CD4-positive, alpha-beta memory T cell (primary cell): ENCODE results near the gene ASB3. TPM values are rescaled to one million over a fixed set of nuclear protein-coding genes. Genes with fewer than 3 reads are reported as not detected.
A peak's percentile ranks its signal among the peaks of the same experiment; 100 is the strongest.

Experiments used
- CTCF ChIA-PET: fragments of 350-600 bp; sonication (Branson Sonifier 250); formaldehyde crosslinking; loops from one replicate; lab custom pipeline; 2021; ENCODE audit warnings: inconsistent platforms; ENCODE audit not compliant: partially characterized antibody; lab: Charles Lee
- POLR2A ChIA-PET: fragments of 350-600 bp; sonication (Branson Sonifier 250); formaldehyde crosslinking; loops from one replicate; lab custom pipeline; 2021; ENCODE audit not compliant: partially characterized antibody; lab: Charles Lee
- DNase-seq, 5 donors: peaks; one replicate each; pipeline versions ENCODE4 v3.0.0 to v3.0.0-alpha.2; 2020 to 2022; ENCODE audit warnings: mixed read lengths in 1 of 5
- H3K27ac ChIP-seq: one replicate; pipeline ENCODE4 v1.7.0; 2013; ENCODE audit warnings: low read depth, low read length
- H3K27me3 ChIP-seq: 2 replicates; pipeline ENCODE4 v1.7.0; 2013; ENCODE audit warnings: mild to moderate bottlenecking, low read length, moderate library complexity; ENCODE audit not compliant: insufficient read depth
- H3K36me3 ChIP-seq: 2 replicates; pipeline ENCODE4 v1.7.0; 2013; ENCODE audit warnings: mild to moderate bottlenecking, low read length, moderate library complexity; ENCODE audit not compliant: insufficient read depth
- H3K4me1 ChIP-seq: 2 replicates; pipeline ENCODE4 v1.7.0; 2013; ENCODE audit warnings: mild to moderate bottlenecking, low read length, moderate library complexity; ENCODE audit not compliant: insufficient read depth
- H3K4me3 ChIP-seq, 2 donors: one replicate each; pipeline ENCODE4 v1.7.0; 2013; ENCODE audit warnings: low read length in 2 of 2, mild to moderate bottlenecking in 1 of 2
- H3K9me3 ChIP-seq, 2 donors: one replicate each; pipeline ENCODE4 v1.7.0; 2013; ENCODE audit warnings: low read length in 2 of 2, control low read depth in 1 of 2; ENCODE audit not compliant: control insufficient read depth in 1 of 2
- H3K27ac Mint-ChIP-seq, 7 donors: one replicate each; pipeline ENCODE4 v1.8.0; 2020 to 2021; ENCODE audit warnings: mixed read lengths in 7 of 7, mild to moderate bottlenecking in 6 of 7, inconsistent platforms in 3 of 7, moderate library complexity in 3 of 7
- H3K27me3 Mint-ChIP-seq, 2 donors: one replicate each; pipeline ENCODE4 v1.8.0; 2020 to 2021; ENCODE audit warnings: mixed read lengths in 2 of 2
- H3K36me3 Mint-ChIP-seq, 2 donors: one replicate each; pipeline ENCODE4 v1.8.0; 2020 to 2021; ENCODE audit warnings: mixed read lengths in 2 of 2, inconsistent platforms in 1 of 2, mild to moderate bottlenecking in 1 of 2
- H3K4me1 Mint-ChIP-seq, 4 donors: one replicate each; pipeline ENCODE4 v1.8.0; 2020 to 2021; ENCODE audit warnings: mixed read lengths in 4 of 4, mild to moderate bottlenecking in 1 of 4
- H3K4me3 Mint-ChIP-seq, 8 donors: one replicate each; pipeline ENCODE4 v1.8.0; 2020 to 2021; ENCODE audit warnings: mixed read lengths in 8 of 8, mild to moderate bottlenecking in 7 of 8, moderate library complexity in 6 of 8, inconsistent platforms in 3 of 8
- H3K9me3 Mint-ChIP-seq, 8 donors: one replicate each; pipeline ENCODE4 v1.8.0; 2020 to 2021; ENCODE audit warnings: mixed read lengths in 8 of 8, mild to moderate bottlenecking in 5 of 8, inconsistent platforms in 3 of 8, moderate library complexity in 1 of 8
- intact Hi-C: fragments of 100-400 bp; cut with micrococcal nuclease; formaldehyde crosslinking; loops from one replicate; pipeline ENCODE4 v1.15.1; 2023
- polyA plus RNA-seq, 2 donors: library from polyadenylated mRNA; unstranded; fragments of 300-500 nt; fragmentation: Illumina TruSeq; gene quantifications; one replicate each; pipeline ENCODE4 v1.2.3, GENCODE V29; 2021
- total RNA-seq, 2 experiments: library from RNA; stranded (reverse); gene quantifications; one replicate each; pipeline ENCODE4 v1.2.3, GENCODE V29; 2021

ASB3 gene
- total and polyA plus RNA-seq, 4 experiments from 2014 or later: 18.1 to 43.5 (median 34.6) TPM

DNA sequence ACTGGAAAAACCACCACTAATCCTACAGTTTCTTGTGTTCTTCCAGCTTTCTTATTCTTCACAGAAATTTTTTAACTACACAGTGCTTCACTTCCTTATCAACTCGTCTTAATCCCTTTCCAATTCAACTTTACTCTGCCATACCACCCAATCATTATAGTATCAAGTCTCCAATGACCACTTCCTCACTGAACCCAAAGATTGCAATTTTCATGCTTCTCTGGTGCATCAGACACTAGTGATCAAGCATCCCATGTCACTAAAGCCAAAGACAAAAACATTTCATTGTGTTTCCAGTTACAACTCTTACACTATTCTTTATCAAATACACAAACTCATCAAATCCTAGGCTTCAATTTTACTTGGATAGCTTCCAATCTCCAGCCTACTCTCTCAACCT lies 9.6 kb downstream of the ASB3 start:
- no peaks in the 10 kb centered on the region for H3K27me3 Mint-ChIP-seq
- ChIA-PET CTCF (interaction anchor here (0.7 kb wide), 1 partner anchor 26 kb away, joined by 3 read pairs; no protein-coding TSS in a partner anchor), POLR2A (interaction anchor here (1.5 kb wide), 1 partner anchor 9 kb away, joined by 8 read pairs; the partner anchor contains the start of gene CHAC2)
- H3K9me3 Mint-ChIP-seq: no peaks in the 10 kb centered on the region
- peaks cover 17 to 33% (median 25%) of the 10 kb centered on the region in 4 donors for H3K4me1 Mint-ChIP-seq
- Histone ChIP-seq H3K27ac (no peak overlapping the region), H3K4me1 (peaks cover 7% of the 10 kb centered on the region), H3K4me3 (no peak overlapping the region), H3K27me3 (no peaks in the 10 kb centered on the region), H3K36me3 (no peaks in the 10 kb centered on the region), H3K9me3 (no peaks in the 10 kb centered on the region)
- DNase-seq: no peak
- H3K27ac Mint-ChIP-seq: peak overlapping the region in 5 of 7 donors; percentile 0 to 80 (median 60)
- H3K36me3 Mint-ChIP-seq: peaks cover 32 to 36% of the 10 kb centered on the region in 2 donors
- H3K4me3 Mint-ChIP-seq: no peak overlapping the region
- intact Hi-C loops: no loop called here

- Histone ChIP-seq H3K4me3 (no peak overlapping the region), H3K9me3 (no peaks in the 10 kb centered on the region), H3K27ac (no peak overlapping the region), H3K27me3 (no peaks in the 10 kb centered on the region), H3K4me1 (peaks cover 17% of the 10 kb centered on the region), H3K36me3 (no peaks in the 10 kb centered on the region)
- H3K4me3 Mint-ChIP-seq: no peak overlapping the region
- H3K36me3 Mint-ChIP-seq: peaks cover 8 to 23% of the 10 kb centered on the region in 2 donors
- intact Hi-C loops: no loop called here
- H3K9me3 Mint-ChIP-seq: no peaks in the 10 kb centered on the region
- ChIA-PET POLR2A (no interaction called here), CTCF (interaction anchor here (0.7 kb wide), 1 partner anchor 135 kb away, joined by 4 read pairs; no protein-coding TSS in a partner anchor)
- H3K4me1 Mint-ChIP-seq: peaks cover 14 to 36% (median 24%) of the 10 kb centered on the region in 4 donors
- H3K27ac Mint-ChIP-seq: peak overlapping the region in 2 of 7 donors; percentile 2 to 22
- H3K27me3 Mint-ChIP-seq: no peaks in the 10 kb centered on the region
- DNase-seq: no peak
Measured at GRCh38 chr2:53770264-53770663, 16.5 kb downstream of the ASB3 start.

DNA sequence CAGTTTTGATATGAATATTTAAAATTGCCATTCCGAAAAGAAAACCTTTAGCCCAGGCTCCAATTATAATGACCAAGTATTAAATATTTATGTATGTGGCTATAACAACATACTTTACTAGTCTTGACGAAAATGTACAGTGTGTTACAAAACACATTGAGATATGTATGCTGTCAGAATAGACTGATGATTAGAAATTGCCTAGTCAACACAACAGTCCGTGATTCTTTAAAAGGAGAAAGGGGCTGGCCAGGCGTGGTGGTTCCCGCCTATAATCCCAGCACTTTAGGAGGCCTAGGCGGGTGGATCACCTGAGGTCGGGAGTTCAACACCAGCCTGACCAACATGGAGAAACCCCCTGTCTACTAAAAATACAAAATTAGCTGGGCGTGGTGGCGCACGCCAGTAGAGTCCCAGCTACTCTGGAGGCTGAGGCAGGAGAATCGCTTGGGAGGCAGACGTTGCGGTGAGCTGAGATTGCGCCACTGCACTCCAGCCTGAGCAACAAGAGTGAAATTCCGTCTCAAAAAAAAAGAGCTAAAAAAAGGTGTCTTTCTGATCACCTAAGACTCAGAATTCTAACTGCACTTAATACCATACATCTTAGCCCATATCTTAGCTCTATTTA lies 17.3 kb downstream of the ASB3 start:
- peaks cover 17% of the 10 kb centered on the region for H3K4me1 ChIP-seq
- H3K27me3 ChIP-seq: no peaks in the 10 kb centered on the region
- Mint-ChIP-seq H3K36me3 (peaks cover 8 to 24% of the 10 kb centered on the region in 2 donors), H3K27ac (peak overlapping the region in 1 of 7 donors; percentile 2), H3K9me3 (no peaks in the 10 kb centered on the region), H3K4me3 (peak overlapping the region in 1 of 8 donors; percentile 2), H3K27me3 (no peaks in the 10 kb centered on the region), H3K4me1 (peaks cover 14 to 36% (median 24%) of the 10 kb centered on the region in 4 donors)
- ChIA-PET CTCF (no interaction called here), POLR2A (interaction anchor here (1.0 to 3.8 kb wide), 2 partner anchors 16 to 24 kb away, joined by 3 to 66 read pairs; partner anchors contain the start of genes ASB3 and ERLEC1)
- DNase-seq: no peak
- H3K9me3 ChIP-seq: no peaks in the 10 kb centered on the region
- no peaks in the 10 kb centered on the region for H3K36me3 ChIP-seq
- intact Hi-C loops: loop anchor here (5.0 kb wide), 1 partner anchor 953 kb away; the partner anchor contains the start of gene EML6
- no peak overlapping the region for H3K27ac ChIP-seq
- no peak overlapping the region for H3K4me3 ChIP-seq

- H3K36me3 Mint-ChIP-seq: peaks cover 13 to 25% of the 10 kb centered on the region in 2 donors
- H3K27me3 ChIP-seq: no peaks in the 10 kb centered on the region
- peak overlapping the region; percentile 90 to 97 (median 94) for H3K4me3 Mint-ChIP-seq
- H3K27me3 Mint-ChIP-seq: no peaks in the 10 kb centered on the region
- H3K27ac Mint-ChIP-seq: peak overlapping the region; percentile 89 to 98 (median 96)
- H3K9me3 ChIP-seq: no peaks in the 10 kb centered on the region
- no peaks in the 10 kb centered on the region for H3K9me3 Mint-ChIP-seq
- intact Hi-C loops: loop anchor here (1.0 to 5.0 kb wide), 2 partner anchors 18 to 954 kb away; partner anchors contain the start of genes ASB3 and EML6
- H3K4me3 ChIP-seq: peak overlapping the region; percentile 59 to 61
- H3K4me1 ChIP-seq: peaks cover 17% of the 10 kb centered on the region
- peaks cover 11 to 31% (median 20%) of the 10 kb centered on the region in 4 donors for H3K4me1 Mint-ChIP-seq
- ChIA-PET CTCF (interaction anchor here (0.6 to 1.9 kb wide), 8 partner anchors 12 to 1950 kb away, joined by 3 to 7 read pairs (median 4); no protein-coding TSS in a partner anchor), POLR2A (interaction anchor here (1.1 to 3.8 kb wide), 5 partner anchors 8 to 1849 kb away, joined by 3 to 66 read pairs (median 6); partner anchors contain the start of genes ASB3, ERLEC1, PPP4R3B and PSME4)
- DNase-seq: no peak
- peaks cover 3% of the 10 kb centered on the region for H3K36me3 ChIP-seq
- peak overlapping the region; percentile 82 for H3K27ac ChIP-seq
Measured at GRCh38 chr2:53768242-53768542, 18.6 kb downstream of the ASB3 start.

- intact Hi-C loops: loop anchor here (1.0 to 5.0 kb wide), 2 partner anchors 19 to 955 kb away; partner anchors contain the start of genes ASB3 and EML6
- peak within 1 kb of the TSS; percentile 59 to 61 for H3K4me3 ChIP-seq
- peaks cover 15 to 30% of the 10 kb centered on the region in 2 donors for H3K36me3 Mint-ChIP-seq
- H3K36me3 ChIP-seq: peaks cover 8% of the 10 kb centered on the region
- H3K27ac Mint-ChIP-seq: peak within 1 kb of the TSS; percentile 89 to 98 (median 96)
- no peaks in the 10 kb centered on the region for H3K9me3 ChIP-seq
- H3K4me3 Mint-ChIP-seq: peak within 1 kb of the TSS; percentile 90 to 97 (median 94)
- H3K27me3 Mint-ChIP-seq: no peaks in the 10 kb centered on the region
- no peaks in the 10 kb centered on the region for H3K9me3 Mint-ChIP-seq
- H3K27ac ChIP-seq: peak within 1 kb of the TSS; percentile 82
- H3K4me1 ChIP-seq: peaks cover 17% of the 10 kb centered on the region
- peak; percentile 82 to 89 (median 86) for DNase-seq
- peaks cover 11 to 31% (median 20%) of the 10 kb centered on the region in 4 donors for H3K4me1 Mint-ChIP-seq
- POLR2A ChIA-PET: interaction anchor here (1.1 to 3.8 kb wide), 6 partner anchors 9 to 1850 kb away, joined by 3 to 66 read pairs (median 5); partner anchors contain the start of genes ASB3, ERLEC1, PPP4R3B and PSME4
- CTCF ChIA-PET: interaction anchor here (0.6 to 1.9 kb wide), 9 partner anchors 13 to 1951 kb away, joined by 3 to 7 read pairs (median 4); partner anchors contain the start of gene ASB3
- no peaks in the 10 kb centered on the region for H3K27me3 ChIP-seq
Measured at GRCh38 chr2:53767405-53768241, 19.1 kb downstream of the ASB3 start, which contains the start of gene CHAC2. CHAC2 (plus strand) TSS chr2:53767804; CDS start chr2:53767887, 83 bp downstream.

DNA sequence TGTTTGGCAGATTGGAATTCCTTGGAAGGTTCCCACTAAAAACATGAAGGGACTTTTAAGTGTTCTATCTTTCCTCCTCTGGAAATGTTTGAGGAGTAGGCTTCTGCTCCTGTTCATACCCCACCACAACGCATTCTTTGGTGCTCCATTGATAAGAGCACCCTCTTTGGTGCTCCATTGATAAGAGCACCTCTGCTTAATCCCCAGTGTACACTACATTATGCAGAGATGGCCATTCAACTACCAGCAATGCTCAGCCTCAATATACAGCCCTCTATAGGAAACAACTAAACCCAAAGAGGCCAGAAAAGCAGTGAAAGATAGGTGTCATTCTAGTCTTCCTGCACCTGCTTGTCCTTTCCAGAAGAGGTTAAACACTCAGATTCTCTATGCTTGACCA lies 21.0 kb downstream of the ASB3 start:
- ChIA-PET CTCF (no interaction called here), POLR2A (no interaction called here)
- no peak for DNase-seq
- H3K4me3 Mint-ChIP-seq: peak overlapping the region in 5 of 8 donors; percentile 2 to 59 (median 22)
- H3K4me1 Mint-ChIP-seq: peaks cover 11 to 29% (median 18%) of the 10 kb centered on the region in 4 donors
- H3K27ac Mint-ChIP-seq: peak overlapping the region in 2 of 7 donors; percentile 68 to 72
- no peaks in the 10 kb centered on the region for H3K27me3 ChIP-seq
- H3K36me3 Mint-ChIP-seq: peaks cover 24 to 37% of the 10 kb centered on the region in 2 donors
- intact Hi-C loops: loop anchor here (5.0 kb wide), 1 partner anchor 957 kb away; the partner anchor contains the start of gene EML6
- H3K27ac ChIP-seq: no peak overlapping the region
- H3K9me3 ChIP-seq: no peaks in the 10 kb centered on the region
- H3K36me3 ChIP-seq: peaks cover 15% of the 10 kb centered on the region
- no peaks in the 10 kb centered on the region for H3K9me3 Mint-ChIP-seq
- no peaks in the 10 kb centered on the region for H3K27me3 Mint-ChIP-seq
- peaks cover 17% of the 10 kb centered on the region for H3K4me1 ChIP-seq
- no peak overlapping the region for H3K4me3 ChIP-seq
